ENCODE data around the gene FBRSL1.

DNA sequence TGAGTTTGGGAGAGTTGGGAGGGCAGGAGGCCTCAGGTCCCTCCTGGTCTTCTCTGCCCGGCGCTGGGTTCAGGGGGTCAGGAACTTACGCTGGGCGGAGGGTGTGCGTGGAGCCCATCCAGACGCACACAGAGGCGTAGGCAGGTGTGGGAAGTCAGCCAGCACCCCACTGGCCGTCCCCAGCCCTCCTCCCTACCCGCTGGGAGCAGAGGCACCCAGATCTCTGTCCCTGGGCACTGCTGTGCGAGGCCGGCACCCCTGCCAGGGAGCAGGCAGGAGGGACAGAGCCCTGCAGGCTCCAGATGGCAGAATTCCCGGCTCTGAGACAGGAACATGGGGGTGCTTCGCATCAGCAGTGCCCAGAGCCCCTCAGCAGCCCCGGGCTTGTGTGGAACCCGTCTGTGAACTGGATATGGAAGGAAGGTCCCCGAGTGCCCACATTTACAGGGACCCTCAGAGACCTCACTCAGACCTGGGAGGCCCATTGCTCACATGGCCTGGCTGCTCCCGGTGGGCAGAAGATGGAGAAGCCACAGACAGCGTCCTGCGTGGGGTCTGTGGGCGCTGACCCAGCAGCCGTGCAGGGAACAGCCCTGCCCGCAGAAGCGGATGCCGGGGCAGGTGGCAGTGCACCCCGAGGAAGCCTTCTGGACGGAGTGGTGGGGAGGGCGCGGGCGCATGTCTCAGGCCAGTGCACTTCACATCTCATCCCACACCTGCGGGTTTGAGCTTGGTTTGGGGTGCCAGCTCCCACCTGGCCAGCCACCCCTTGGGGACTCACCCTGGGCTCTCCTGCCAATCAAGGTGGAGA is 61.1 kb downstream of the FBRSL1 start:
- no peak for TF ChIP-seq POLR2A (IDR thresholded peaks at IDR 0.05; ENCODE audit: low read depth)
- TF ChIP-seq, protein P1, sequence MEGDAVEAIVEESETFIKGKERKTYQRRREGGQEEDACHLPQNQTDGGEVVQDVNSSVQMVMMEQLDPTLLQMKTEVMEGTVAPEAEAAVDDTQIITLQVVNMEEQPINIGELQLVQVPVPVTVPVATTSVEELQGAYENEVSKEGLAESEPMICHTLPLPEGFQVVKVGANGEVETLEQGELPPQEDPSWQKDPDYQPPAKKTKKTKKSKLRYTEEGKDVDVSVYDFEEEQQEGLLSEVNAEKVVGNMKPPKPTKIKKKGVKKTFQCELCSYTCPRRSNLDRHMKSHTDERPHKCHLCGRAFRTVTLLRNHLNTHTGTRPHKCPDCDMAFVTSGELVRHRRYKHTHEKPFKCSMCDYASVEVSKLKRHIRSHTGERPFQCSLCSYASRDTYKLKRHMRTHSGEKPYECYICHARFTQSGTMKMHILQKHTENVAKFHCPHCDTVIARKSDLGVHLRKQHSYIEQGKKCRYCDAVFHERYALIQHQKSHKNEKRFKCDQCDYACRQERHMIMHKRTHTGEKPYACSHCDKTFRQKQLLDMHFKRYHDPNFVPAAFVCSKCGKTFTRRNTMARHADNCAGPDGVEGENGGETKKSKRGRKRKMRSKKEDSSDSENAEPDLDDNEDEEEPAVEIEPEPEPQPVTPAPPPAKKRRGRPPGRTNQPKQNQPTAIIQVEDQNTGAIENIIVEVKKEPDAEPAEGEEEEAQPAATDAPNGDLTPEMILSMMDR (IDR thresholded peaks at IDR 0.05): no peak
- TF ChIP-seq POLR2AphosphoS5 (IDR thresholded peaks at IDR 0.05): no peak
- no peak for TF ChIP-seq EP300 (IDR thresholded peaks at IDR 0.05)

Measured in esophagus muscularis mucosa (tissue), 4 donors.